Measurements from ENCODE around the gene CCDC50. TPM values are rescaled to one million over a fixed set of nuclear protein-coding genes. Genes with fewer than 3 reads are reported as not detected.

Gene CCDC50
- total and polyA plus RNA-seq, 2 donors (not counting 3 experiments of a cell fraction or from before 2014, with no cell fraction given): 44.4 to 137 TPM

GRCh38 chr3:191331388-191331787 is 2.2 kb downstream of the CCDC50 start:
- Histone ChIP-seq H3K36me3 (ENCODE audit: control insufficient read depth in 2 of 2, extremely low read depth in 1 of 2, insufficient read depth in 2 of 2, low read length in 2 of 2) (no peaks in the 10 kb centered on the region), H3K4me2 (ENCODE audit: insufficient read depth, low read length) (peak overlapping the region; percentile 97), H3K9ac (replicated peaks; ENCODE audit: extremely low read depth, insufficient read depth, low read length) (peak overlapping the region; percentile 98), H3K4me3 (replicated peaks in 1 of 3; ENCODE audit: insufficient read depth in 1 of 3, low read depth in 1 of 3, low read length in 3 of 3) (peak overlapping the region; percentile 58 to 96 (median 68)), H3K9me1 (replicated peaks; ENCODE audit: control insufficient read depth, extremely low read depth, insufficient read depth, low read length) (no peaks in the 10 kb centered on the region), H3K27ac (ENCODE audit: insufficient read depth, low read depth, low read length) (peak overlapping the region; percentile 94), H3K4me1 (ENCODE audit: control insufficient read depth, extremely low read depth, insufficient read depth, low read length) (peaks cover 63% of the 10 kb centered on the region), H3K27me3 (ENCODE audit: control insufficient read depth in 2 of 2, insufficient read depth in 2 of 2, low read length in 2 of 2) (no peaks in the 10 kb centered on the region), H4K20me1 (replicated peaks; ENCODE audit: control insufficient read depth, extremely low read depth, insufficient read depth, low read length) (no peaks in the 10 kb centered on the region), H2AFZ (ENCODE audit: low read depth, low read length) (no peak overlapping the region), H3K9me3 (replicated peaks; ENCODE audit: control insufficient read depth, insufficient read depth, low read length) (no peaks in the 10 kb centered on the region), H3K79me2 (ENCODE audit: control insufficient read depth, insufficient read depth, low read length) (peaks cover 75% of the 10 kb centered on the region)
- intact Hi-C loops (cut with micrococcal nuclease): loop anchor here (1.0 to 10.0 kb wide), 4 partner anchors 19 to 733 kb away; no protein-coding TSS in a partner anchor
- ChIA-PET CTCF (no interaction called here), POLR2A (no interaction called here)
- no peak for TF ChIP-seq EZH2 (IDR thresholded peaks at IDR 0.05; ENCODE audit: borderline replicate concordance, low read depth, low read length, severe bottlenecking)
- peak; percentile 84 for TF ChIP-seq JUN (IDR thresholded peaks at IDR 0.05; ENCODE audit: borderline replicate concordance, insufficient read depth, insufficient read length, low read depth)
- TF ChIP-seq MAX (IDR thresholded peaks at IDR 0.05; ENCODE audit: insufficient read depth, insufficient read length): no peak
- no peak for TF ChIP-seq CTCF (IDR thresholded peaks at IDR 0.05; ENCODE audit: extremely low read depth in 1 of 2, insufficient read depth in 1 of 2, low read depth in 1 of 2, low read length in 2 of 2)
- TF ChIP-seq GATA2 (IDR thresholded peaks at IDR 0.05; ENCODE audit: insufficient read depth, insufficient read length, low read depth, low read length): no peak
- TF ChIP-seq FOS (IDR thresholded peaks at IDR 0.05; ENCODE audit: borderline replicate concordance, insufficient read depth, low read length): peak; percentile 59
- no peak for TF ChIP-seq MYC (IDR thresholded peaks at IDR 0.05; ENCODE audit: low read depth, low read length)
- no peak for TF ChIP-seq POLR2A (IDR thresholded peaks at IDR 0.05; ENCODE audit: low read depth, low read length)
- no peak for TF ChIP-seq POLR2AphosphoS5 (IDR thresholded peaks at IDR 0.05; ENCODE audit: insufficient read depth, low read depth, low read length)
- FAIRE-seq: peak; percentile 64
- DNase-seq (ENCODE audit: low read depth, low spot score): peak; percentile 70
- dilution Hi-C loops (cut with MboI; ENCODE audit: extremely low pct_ligation_motif_present, low sequenced_read_pairs): no loop called here
- BruUV-seq (replicated peaks): no TSS peak

Data from endothelial cell of umbilical vein (primary cell).